ENCODE results near the gene CFDP1. TPM values are rescaled to one million over a fixed set of nuclear protein-coding genes. Genes with fewer than 3 reads are reported as not detected.

CFDP1 gene
- total and polyA plus RNA-seq, 2 donors (not counting 3 experiments of a cell fraction or from before 2014, with no cell fraction given): 17.8 to 53.8 TPM

DNA sequence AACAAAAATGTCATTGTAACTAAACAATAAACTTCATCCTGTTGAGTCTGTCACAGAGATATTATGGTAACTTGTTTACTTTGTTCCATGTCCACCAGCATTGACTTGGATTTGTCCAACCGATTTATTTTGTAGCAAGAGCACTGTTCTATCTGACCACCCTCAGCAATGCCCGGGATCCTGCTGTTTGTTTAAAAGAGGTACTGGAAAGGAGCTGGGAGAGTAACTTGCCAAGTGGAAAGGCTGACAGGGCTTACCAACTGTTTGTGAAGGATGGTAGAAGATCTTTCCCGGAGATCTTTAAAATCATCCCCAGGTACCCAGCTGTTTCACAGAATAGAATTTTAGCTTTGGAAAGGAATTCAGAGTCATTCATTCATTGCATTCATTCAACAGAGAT is 122.8 kb downstream of the CFDP1 start:
- no peak for TF ChIP-seq FOS (IDR thresholded peaks at IDR 0.05; ENCODE audit: borderline replicate concordance, insufficient read depth, low read length)
- TF ChIP-seq, protein P1, sequence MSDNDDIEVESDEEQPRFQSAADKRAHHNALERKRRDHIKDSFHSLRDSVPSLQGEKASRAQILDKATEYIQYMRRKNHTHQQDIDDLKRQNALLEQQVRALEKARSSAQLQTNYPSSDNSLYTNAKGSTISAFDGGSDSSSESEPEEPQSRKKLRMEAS (IDR thresholded peaks at IDR 0.05; ENCODE audit: insufficient read depth, insufficient read length): no peak

DNA sequence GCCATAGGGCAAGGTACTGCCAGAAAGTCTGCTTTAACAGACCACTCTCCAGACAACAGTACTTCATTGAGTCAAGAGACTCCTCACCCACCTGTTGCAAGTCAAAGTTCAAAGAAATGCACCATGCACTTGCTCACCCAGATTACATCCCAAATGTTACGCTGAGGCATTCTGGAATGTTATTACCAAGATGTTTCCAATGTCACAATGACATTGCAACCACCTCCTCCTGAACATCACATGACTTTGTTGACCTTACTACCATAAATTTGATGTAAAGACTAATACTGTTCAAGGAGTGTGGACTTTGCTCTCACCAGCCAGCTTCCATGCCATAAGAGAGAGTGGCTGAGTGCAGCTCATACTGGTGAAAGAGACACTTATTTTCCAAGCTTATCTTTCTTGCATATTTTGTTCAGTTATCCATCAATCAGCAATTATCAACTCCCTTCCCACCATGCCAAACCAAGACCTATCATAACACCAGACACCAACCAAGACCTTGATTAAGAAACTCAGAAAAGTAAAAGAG is 123.3 kb downstream of the CFDP1 start:
- Histone ChIP-seq H4K20me1 (replicated peaks; ENCODE audit: control insufficient read depth, extremely low read depth, insufficient read depth, low read length) (no peaks in the 10 kb centered on the region), H3K27ac (ENCODE audit: insufficient read depth, low read depth, low read length) (no peak overlapping the region), H2AFZ (ENCODE audit: low read depth, low read length) (no peak overlapping the region), H3K9ac (replicated peaks; ENCODE audit: extremely low read depth, insufficient read depth, low read length) (no peak overlapping the region), H3K9me3 (replicated peaks; ENCODE audit: control insufficient read depth, insufficient read depth, low read length) (no peaks in the 10 kb centered on the region), H3K9me1 (replicated peaks; ENCODE audit: control insufficient read depth, extremely low read depth, insufficient read depth, low read length) (no peaks in the 10 kb centered on the region), H3K4me2 (ENCODE audit: insufficient read depth, low read length) (no peak overlapping the region), H3K4me1 (ENCODE audit: control insufficient read depth, extremely low read depth, insufficient read depth, low read length) (peaks cover 31% of the 10 kb centered on the region), H3K79me2 (ENCODE audit: control insufficient read depth, insufficient read depth, low read length) (no peaks in the 10 kb centered on the region), H3K36me3 (ENCODE audit: control insufficient read depth in 2 of 2, extremely low read depth in 1 of 2, insufficient read depth in 2 of 2, low read length in 2 of 2) (no peaks in the 10 kb centered on the region), H3K4me3 (replicated peaks in 1 of 3; ENCODE audit: insufficient read depth in 1 of 3, low read depth in 1 of 3, low read length in 3 of 3) (no peak overlapping the region), H3K27me3 (ENCODE audit: control insufficient read depth in 2 of 2, insufficient read depth in 2 of 2, low read length in 2 of 2) (no peaks in the 10 kb centered on the region)
- intact Hi-C loops (cut with micrococcal nuclease) (no loop called here), dilution Hi-C loops (cut with MboI; ENCODE audit: extremely low pct_ligation_motif_present, low sequenced_read_pairs) (no loop called here)
- no peak for DNase-seq (ENCODE audit: low read depth, low spot score)
- POLR2A ChIA-PET: no interaction called here
- TF ChIP-seq EZH2 (IDR thresholded peaks at IDR 0.05; ENCODE audit: borderline replicate concordance, low read depth, low read length, severe bottlenecking) (no peak), JUN (IDR thresholded peaks at IDR 0.05; ENCODE audit: borderline replicate concordance, insufficient read depth, insufficient read length, low read depth) (no peak), MYC (IDR thresholded peaks at IDR 0.05; ENCODE audit: low read depth, low read length) (no peak), POLR2AphosphoS5 (IDR thresholded peaks at IDR 0.05; ENCODE audit: insufficient read depth, low read depth, low read length) (no peak), FOS (IDR thresholded peaks at IDR 0.05; ENCODE audit: borderline replicate concordance, insufficient read depth, low read length) (no peak), GATA2 (IDR thresholded peaks at IDR 0.05; ENCODE audit: insufficient read depth, insufficient read length, low read depth, low read length) (no peak), POLR2A (IDR thresholded peaks at IDR 0.05; ENCODE audit: low read depth, low read length) (no peak)
- TF ChIP-seq, protein P1 (IDR thresholded peaks at IDR 0.05; ENCODE audit: insufficient read depth, insufficient read length): no peak
- TF ChIP-seq, protein P2, sequence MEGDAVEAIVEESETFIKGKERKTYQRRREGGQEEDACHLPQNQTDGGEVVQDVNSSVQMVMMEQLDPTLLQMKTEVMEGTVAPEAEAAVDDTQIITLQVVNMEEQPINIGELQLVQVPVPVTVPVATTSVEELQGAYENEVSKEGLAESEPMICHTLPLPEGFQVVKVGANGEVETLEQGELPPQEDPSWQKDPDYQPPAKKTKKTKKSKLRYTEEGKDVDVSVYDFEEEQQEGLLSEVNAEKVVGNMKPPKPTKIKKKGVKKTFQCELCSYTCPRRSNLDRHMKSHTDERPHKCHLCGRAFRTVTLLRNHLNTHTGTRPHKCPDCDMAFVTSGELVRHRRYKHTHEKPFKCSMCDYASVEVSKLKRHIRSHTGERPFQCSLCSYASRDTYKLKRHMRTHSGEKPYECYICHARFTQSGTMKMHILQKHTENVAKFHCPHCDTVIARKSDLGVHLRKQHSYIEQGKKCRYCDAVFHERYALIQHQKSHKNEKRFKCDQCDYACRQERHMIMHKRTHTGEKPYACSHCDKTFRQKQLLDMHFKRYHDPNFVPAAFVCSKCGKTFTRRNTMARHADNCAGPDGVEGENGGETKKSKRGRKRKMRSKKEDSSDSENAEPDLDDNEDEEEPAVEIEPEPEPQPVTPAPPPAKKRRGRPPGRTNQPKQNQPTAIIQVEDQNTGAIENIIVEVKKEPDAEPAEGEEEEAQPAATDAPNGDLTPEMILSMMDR (IDR thresholded peaks at IDR 0.05; ENCODE audit: extremely low read depth in 1 of 2, insufficient read depth in 1 of 2, low read depth in 1 of 2, low read length in 2 of 2): no peak
- FAIRE-seq: no peak
- CTCF ChIA-PET: interaction anchor here (1.0 kb wide), 1 partner anchor 16 kb away, joined by 3 read pairs; no protein-coding TSS in a partner anchor
- BruUV-seq (replicated peaks): no TSS peak

More for the DNA sequence above, 122.8 kb downstream of the CFDP1 start:
- no peak for FAIRE-seq
- Histone ChIP-seq H3K27ac (ENCODE audit: insufficient read depth, low read depth, low read length) (no peak overlapping the region), H3K4me2 (ENCODE audit: insufficient read depth, low read length) (no peak overlapping the region), H3K4me3 (replicated peaks in 1 of 3; ENCODE audit: insufficient read depth in 1 of 3, low read depth in 1 of 3, low read length in 3 of 3) (no peak overlapping the region), H2AFZ (ENCODE audit: low read depth, low read length) (no peak overlapping the region), H3K4me1 (ENCODE audit: control insufficient read depth, extremely low read depth, insufficient read depth, low read length) (peaks cover 27% of the 10 kb centered on the region), H3K9me3 (replicated peaks; ENCODE audit: control insufficient read depth, insufficient read depth, low read length) (no peaks in the 10 kb centered on the region), H3K36me3 (ENCODE audit: control insufficient read depth in 2 of 2, extremely low read depth in 1 of 2, insufficient read depth in 2 of 2, low read length in 2 of 2) (no peaks in the 10 kb centered on the region), H3K79me2 (ENCODE audit: control insufficient read depth, insufficient read depth, low read length) (no peaks in the 10 kb centered on the region), H3K27me3 (ENCODE audit: control insufficient read depth in 2 of 2, insufficient read depth in 2 of 2, low read length in 2 of 2) (no peaks in the 10 kb centered on the region), H3K9ac (replicated peaks; ENCODE audit: extremely low read depth, insufficient read depth, low read length) (no peak overlapping the region), H4K20me1 (replicated peaks; ENCODE audit: control insufficient read depth, extremely low read depth, insufficient read depth, low read length) (no peaks in the 10 kb centered on the region), H3K9me1 (replicated peaks; ENCODE audit: control insufficient read depth, extremely low read depth, insufficient read depth, low read length) (no peaks in the 10 kb centered on the region)
- ChIA-PET POLR2A (no interaction called here), CTCF (no interaction called here)
- dilution Hi-C loops (cut with MboI; ENCODE audit: extremely low pct_ligation_motif_present, low sequenced_read_pairs): no loop called here
- BruUV-seq (replicated peaks): no TSS peak
- DNase-seq (ENCODE audit: low read depth, low spot score): no peak
- intact Hi-C loops (cut with micrococcal nuclease): no loop called here
